Measurements from ENCODE around the gene WDTC1. TPM values are rescaled to one million over a fixed set of nuclear protein-coding genes. Genes with fewer than 3 reads are reported as not detected.
A peak's percentile ranks its signal among the peaks of the same experiment; 100 is the strongest.

WDTC1 gene
- total RNA-seq, 1 donor from 2014 or later: 50.4 TPM

GRCh38 chr1:27346991-27347624, 112.7 kb downstream of the WDTC1 start:
- H3K27me3 Mint-ChIP-seq (ENCODE audit: unreplicated experiment): no peaks in the 10 kb centered on the region
- no peak overlapping the region for H3K27ac Mint-ChIP-seq (ENCODE audit: unreplicated experiment)
- no peaks in the 10 kb centered on the region for H3K9me3 Mint-ChIP-seq (ENCODE audit: unreplicated experiment)
- H3K4me1 Mint-ChIP-seq (ENCODE audit: unreplicated experiment): peaks cover 21% of the 10 kb centered on the region
- no peaks in the 10 kb centered on the region for H3K36me3 Mint-ChIP-seq (ENCODE audit: unreplicated experiment)
- DNase-seq (ENCODE audit: extremely low spot score, unreplicated experiment): no peak
- H3K4me3 Mint-ChIP-seq (ENCODE audit: unreplicated experiment): no peak overlapping the region
- no peak for TF ChIP-seq CTCF (IDR thresholded peaks at IDR 0.05)

GRCh38 chr1:27348861-27349783, 114.7 kb downstream of the WDTC1 start:
- Mint-ChIP-seq H3K27ac (ENCODE audit: unreplicated experiment) (no peak overlapping the region), H3K27me3 (ENCODE audit: unreplicated experiment) (no peaks in the 10 kb centered on the region), H3K4me1 (ENCODE audit: unreplicated experiment) (peaks cover 14% of the 10 kb centered on the region), H3K36me3 (ENCODE audit: unreplicated experiment) (no peaks in the 10 kb centered on the region), H3K4me3 (ENCODE audit: unreplicated experiment) (peak overlapping the region; percentile 18), H3K9me3 (ENCODE audit: unreplicated experiment) (no peaks in the 10 kb centered on the region)
- DNase-seq (ENCODE audit: extremely low spot score, unreplicated experiment): no peak
- no peak for TF ChIP-seq CTCF (IDR thresholded peaks at IDR 0.05)

- peaks cover 14% of the 10 kb centered on the region for H3K4me1 Mint-ChIP-seq (ENCODE audit: unreplicated experiment)
- TF ChIP-seq CTCF (IDR thresholded peaks at IDR 0.05): no peak
- DNase-seq (ENCODE audit: extremely low spot score, unreplicated experiment): no peak
- H3K9me3 Mint-ChIP-seq (ENCODE audit: unreplicated experiment): no peaks in the 10 kb centered on the region
- H3K36me3 Mint-ChIP-seq (ENCODE audit: unreplicated experiment): no peaks in the 10 kb centered on the region
- no peaks in the 10 kb centered on the region for H3K27me3 Mint-ChIP-seq (ENCODE audit: unreplicated experiment)
- no peak overlapping the region for H3K27ac Mint-ChIP-seq (ENCODE audit: unreplicated experiment)
- H3K4me3 Mint-ChIP-seq (ENCODE audit: unreplicated experiment): peak overlapping the region; percentile 38
These were observed 115.6 kb downstream of the WDTC1 start for GRCh38 chr1:27349784-27350662.

GRCh38 chr1:27350663-27351540, 116.5 kb downstream of the WDTC1 start:
- no peak for TF ChIP-seq CTCF (IDR thresholded peaks at IDR 0.05)
- no peak for DNase-seq (ENCODE audit: extremely low spot score, unreplicated experiment)
- no peaks in the 10 kb centered on the region for H3K27me3 Mint-ChIP-seq (ENCODE audit: unreplicated experiment)
- H3K27ac Mint-ChIP-seq (ENCODE audit: unreplicated experiment): no peak overlapping the region
- H3K9me3 Mint-ChIP-seq (ENCODE audit: unreplicated experiment): no peaks in the 10 kb centered on the region
- peaks cover 14% of the 10 kb centered on the region for H3K4me1 Mint-ChIP-seq (ENCODE audit: unreplicated experiment)
- H3K36me3 Mint-ChIP-seq (ENCODE audit: unreplicated experiment): peaks cover 7% of the 10 kb centered on the region
- H3K4me3 Mint-ChIP-seq (ENCODE audit: unreplicated experiment): peak overlapping the region; percentile 26
